ENCODE data around the gene CNTLN.

DNA sequence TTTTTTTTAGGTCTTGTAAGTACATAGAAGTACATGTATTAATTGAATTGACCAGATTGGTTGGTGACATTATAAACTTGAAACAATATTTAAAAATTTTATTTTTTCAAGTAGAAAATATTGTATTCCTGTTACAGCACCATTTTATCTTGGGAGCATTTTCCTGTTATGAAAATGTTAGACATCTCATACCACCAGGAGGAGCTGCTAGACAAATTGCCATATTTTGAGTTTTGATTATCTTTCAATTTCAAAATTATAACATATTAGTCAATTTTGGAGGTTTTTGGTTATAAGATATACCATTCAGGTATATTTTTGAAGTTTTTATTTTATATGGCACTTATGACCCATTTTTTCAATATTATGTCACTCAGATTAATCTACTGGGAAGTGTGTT is 84.4 kb downstream of the CNTLN start:
- TF ChIP-seq, protein P1, sequence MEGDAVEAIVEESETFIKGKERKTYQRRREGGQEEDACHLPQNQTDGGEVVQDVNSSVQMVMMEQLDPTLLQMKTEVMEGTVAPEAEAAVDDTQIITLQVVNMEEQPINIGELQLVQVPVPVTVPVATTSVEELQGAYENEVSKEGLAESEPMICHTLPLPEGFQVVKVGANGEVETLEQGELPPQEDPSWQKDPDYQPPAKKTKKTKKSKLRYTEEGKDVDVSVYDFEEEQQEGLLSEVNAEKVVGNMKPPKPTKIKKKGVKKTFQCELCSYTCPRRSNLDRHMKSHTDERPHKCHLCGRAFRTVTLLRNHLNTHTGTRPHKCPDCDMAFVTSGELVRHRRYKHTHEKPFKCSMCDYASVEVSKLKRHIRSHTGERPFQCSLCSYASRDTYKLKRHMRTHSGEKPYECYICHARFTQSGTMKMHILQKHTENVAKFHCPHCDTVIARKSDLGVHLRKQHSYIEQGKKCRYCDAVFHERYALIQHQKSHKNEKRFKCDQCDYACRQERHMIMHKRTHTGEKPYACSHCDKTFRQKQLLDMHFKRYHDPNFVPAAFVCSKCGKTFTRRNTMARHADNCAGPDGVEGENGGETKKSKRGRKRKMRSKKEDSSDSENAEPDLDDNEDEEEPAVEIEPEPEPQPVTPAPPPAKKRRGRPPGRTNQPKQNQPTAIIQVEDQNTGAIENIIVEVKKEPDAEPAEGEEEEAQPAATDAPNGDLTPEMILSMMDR (conservative IDR thresholded peaks at IDR 0.05; ENCODE audit: low read length): peak; percentile 58
- TF ChIP-seq EZH2phosphoT487 (IDR thresholded peaks at IDR 0.05; ENCODE audit: borderline replicate concordance): no peak
